CD4-positive, alpha-beta T cell treated with Interleukin-15 for 4 hours (primary cell): ENCODE data around the gene SLC2A13.
A peak's percentile ranks its signal among the peaks of the same experiment; 100 is the strongest.
"Not testable (repeated sequence)": the region's sequence is repeated elsewhere in the genome, so short reads cannot be mapped to it uniquely, and the experiment has no call there.

Experiments
- DNase-seq: peaks from one replicate; pipeline ENCODE4 v3.0.0-alpha.2; 2020; ENCODE audit warnings: low spot score

The SLC2A13 gene

DNA sequence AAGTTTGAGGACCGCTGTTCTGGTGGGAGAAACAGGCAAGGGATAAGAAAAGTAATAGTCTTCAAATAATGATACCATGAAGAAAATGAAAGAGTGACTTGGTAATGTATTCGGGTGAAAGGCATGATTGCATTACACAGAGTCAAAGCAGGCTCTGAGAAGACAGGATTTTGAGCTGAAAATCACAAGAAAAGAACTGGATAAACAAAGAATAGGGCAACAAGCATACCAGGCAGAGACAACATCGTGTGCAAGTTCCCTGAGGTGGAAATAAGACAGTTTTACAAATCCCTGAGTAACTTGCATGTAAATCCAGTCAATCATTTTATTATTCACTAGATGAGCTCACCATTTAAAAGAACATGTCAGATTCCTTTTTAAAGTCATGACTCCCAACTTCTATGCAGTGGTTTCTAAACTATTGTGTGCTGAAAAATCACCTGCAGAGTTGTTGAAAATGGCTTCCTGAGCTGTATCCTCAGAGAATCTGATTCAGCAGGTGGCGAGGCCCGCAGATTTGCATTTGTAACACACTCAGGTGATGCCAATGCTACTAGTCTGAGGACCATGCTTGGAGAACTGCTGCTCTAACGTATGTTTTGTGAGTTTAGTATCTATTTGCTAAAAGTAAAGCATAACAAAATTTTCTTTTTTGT, 353.3 kb downstream of the SLC2A13 start:
- no peak for DNase-seq

DNA sequence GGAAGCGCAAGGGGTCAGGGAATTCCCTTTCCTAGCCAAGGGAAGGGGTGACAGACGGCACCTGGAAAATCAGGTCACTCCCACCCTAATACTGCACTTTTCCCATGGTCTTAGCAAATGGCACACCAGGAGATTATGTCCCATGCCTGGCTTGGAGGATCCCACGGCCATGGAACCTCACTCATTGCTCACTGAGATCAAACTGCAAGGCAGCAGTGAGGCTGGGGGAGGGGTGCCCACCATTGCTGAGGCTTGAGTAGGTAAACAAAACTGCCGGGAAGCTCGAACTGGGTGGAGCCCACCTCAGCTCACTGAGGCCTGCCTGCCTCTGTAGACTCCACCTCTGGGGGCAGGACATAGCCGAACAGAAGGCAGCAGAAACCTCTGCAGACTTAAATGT, 359.7 kb downstream of the SLC2A13 start:
- DNase-seq = not testable (repeated sequence)

GRCh38 chr12:39743655-39744054, 362.2 kb downstream of the SLC2A13 start:
- DNase-seq = no peak

GRCh38 chr12:39736406-39736805, 369.5 kb downstream of the SLC2A13 start:
- DNase-seq = no peak

- peak; percentile 28 for DNase-seq
Measured at GRCh38 chr12:39723831-39724230, 382.1 kb downstream of the SLC2A13 start.

DNA sequence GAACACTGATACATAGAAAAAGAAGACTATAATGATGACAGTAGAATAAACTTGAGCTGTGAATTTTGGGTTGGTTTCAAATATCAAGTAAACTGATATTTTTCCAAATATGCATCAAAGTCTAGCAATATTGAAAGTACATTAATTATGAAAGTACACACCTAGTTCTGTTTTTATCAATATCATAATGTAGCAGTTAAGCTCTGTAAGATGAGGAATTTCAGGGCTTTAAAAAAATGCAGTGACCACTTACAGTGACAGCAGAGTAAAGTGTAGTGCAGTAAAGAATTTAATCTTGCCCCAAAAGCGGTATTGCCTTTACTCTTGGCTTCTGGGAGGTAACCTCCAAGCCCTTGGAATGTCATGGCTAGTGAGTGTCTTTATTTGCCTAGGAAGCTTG, 383.4 kb downstream of the SLC2A13 start:
- no peak for DNase-seq

- DNase-seq = no peak
Measured at GRCh38 chr12:39713552-39713951, 392.3 kb downstream of the SLC2A13 start.

GRCh38 chr12:39712334-39712733, 393.5 kb downstream of the SLC2A13 start:
- DNase-seq = no peak
